Transverse colon (tissue), 4 donors: ENCODE results near the gene PES1. TPM values are rescaled to one million over a fixed set of nuclear protein-coding genes. Genes with fewer than 3 reads are reported as not detected.
"Not testable (repeated sequence)": the region's sequence is repeated elsewhere in the genome, so short reads cannot be mapped to it uniquely, and the experiment has no call there.

Experiments
- DNase-seq: peaks from one replicate; pipeline ENCODE4 v3.0.0-alpha.2; 2019
- H3K27ac ChIP-seq, 4 donors: fragments of 200-600 bp; sonication (generic); 2 replicates each; pipeline ENCODE4 v1.5.1; 2016 to 2018; ENCODE audit warnings: inconsistent platforms in 4 of 4
- H3K27me3 ChIP-seq: fragments of 200-600 bp; sonication (generic); 2 replicates; pipeline ENCODE4 v1.5.1; 2017; ENCODE audit warnings: inconsistent platforms
- H3K36me3 ChIP-seq, 4 donors: fragments of 200-600 bp; sonication (generic); 2 replicates each; pipeline ENCODE4 v1.5.1; 2017 to 2019; ENCODE audit warnings: inconsistent platforms in 4 of 4
- H3K4me1 ChIP-seq, 4 donors: fragments of 200-600 bp; sonication (generic); 2 replicates each; pipeline ENCODE4 v1.5.1; 2017 to 2020; ENCODE audit warnings: inconsistent platforms in 4 of 4
- H3K4me3 ChIP-seq, 4 donors: fragments of 200-600 bp; sonication (generic); 1 replicate in 1 of 4; 2 replicates in 3 of 4; pipeline versions ENCODE4 v1.5.1 to v1.6.1; 2017 to 2019; ENCODE audit warnings: inconsistent platforms in 4 of 4
- H3K9me3 ChIP-seq, 2 donors: fragments of 200-600 bp; sonication (generic); 2 replicates each; pipeline ENCODE4 v1.5.1; 2017 to 2019; ENCODE audit warnings: inconsistent platforms in 2 of 2
- CTCF ChIP-seq, 5 experiments: fragments of 200-600 bp in 3 of 5; fragments of 450-650 bp in 2 of 5; sonication (generic) in 3 of 5; IDR thresholded peaks; 1 replicate in 2 of 5; 2 replicates in 3 of 5; pipeline ENCODE4 v1.5.1; 2016 to 2017; ENCODE audit warnings: antibody characterized with exemption in 5 of 5, inconsistent platforms in 3 of 5, mild to moderate bottlenecking in 2 of 5, moderate library complexity in 1 of 5
- EP300 ChIP-seq: sonication (generic); formaldehyde crosslinking; IDR thresholded peaks from one replicate; pipeline ENCODE4 v1.6.1; 2017; ENCODE audit warnings: antibody characterized with exemption, low read depth
- POLR2A ChIP-seq: fragments of 450-650 bp; IDR thresholded peaks from one replicate; pipeline ENCODE4 v1.6.1; 2016; ENCODE audit warnings: antibody characterized with exemption, mild to moderate bottlenecking, moderate library complexity
- POLR2AphosphoS5 ChIP-seq, 3 donors: sonication (generic); formaldehyde crosslinking; IDR thresholded peaks; one replicate each; pipeline ENCODE4 v1.6.1; 2016; ENCODE audit warnings: antibody characterized with exemption in 3 of 3
- WGBS, 2 donors: methylation state at CpG; one replicate each; pipeline ENCODE4 v1.1.5; 2018; ENCODE audit warnings: low coverage in 1 of 2; 5-methylcytosine and 5-hydroxymethylcytosine counted together
- in situ Hi-C, 4 donors: fragments of 200-750 bp; cut with MboI; loops; one replicate each; pipeline versions ENCODE4 v1.15.0 to v1.15.1; 2017; ENCODE audit warnings: low sequenced_read_pairs in 3 of 4, low pct_ligation_motif_present in 1 of 4, low pct_unique_long_range_greater_than_20kb in 1 of 4
- intact Hi-C: fragments of 100-400 bp; cut with DNase I; formaldehyde crosslinking; loops from one replicate; pipeline ENCODE4 v1.15.1; 2023; ENCODE audit warnings: low total_unique reads
- total RNA-seq, 4 donors: library from RNA; depleted of rRNA; stranded (reverse); fragments of >200 nt; gene quantifications; one replicate each; pipeline ENCODE4 v1.1.0, GENCODE V29; 2016

Gene PES1
- total RNA-seq, 4 donors from 2014 or later, result 13.5 to 39.5 (median 30.6) TPM

DNA sequence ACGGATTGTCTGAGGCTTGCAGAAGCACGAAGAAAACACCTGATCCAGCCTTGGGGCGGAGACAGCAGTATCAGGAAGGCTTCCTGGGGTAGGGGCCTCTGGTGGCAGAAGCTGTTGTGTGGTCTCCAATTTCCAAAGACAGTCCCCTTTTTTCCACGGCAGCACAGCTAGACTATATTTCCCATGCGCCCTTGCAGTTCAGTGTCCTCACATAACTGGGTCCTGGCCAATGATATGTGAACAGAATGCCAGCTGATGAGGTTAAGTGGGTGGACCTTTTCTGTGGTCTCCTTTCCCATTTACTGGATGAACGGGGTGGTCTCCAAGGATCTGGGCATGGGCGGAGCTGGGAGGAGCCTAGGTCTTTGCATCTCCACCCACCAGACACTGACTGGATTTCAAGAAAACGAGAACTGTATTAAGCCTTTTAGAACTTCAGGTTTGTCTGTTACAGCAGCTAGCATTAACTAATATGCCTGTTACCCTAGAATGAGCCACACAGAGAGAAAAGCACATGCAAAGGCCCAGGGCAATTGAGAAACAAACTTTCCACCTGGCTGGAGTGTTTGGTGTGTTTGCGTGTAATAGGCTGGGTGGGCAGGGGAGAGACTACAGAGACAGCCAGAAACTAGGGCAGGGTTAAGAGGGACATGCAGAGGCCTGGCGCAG lies 23.4 kb downstream of the PES1 start:
- no peaks in the 10 kb centered on the region for H3K27me3 ChIP-seq
- no peak for TF ChIP-seq CTCF (IDR thresholded peaks at IDR 0.05)
- TF ChIP-seq POLR2A, result no peak
- TF ChIP-seq POLR2AphosphoS5 (IDR thresholded peaks at IDR 0.05), result no peak
- no peak for TF ChIP-seq EP300
- H3K27ac ChIP-seq, result no peak overlapping the region
- no peaks in the 10 kb centered on the region for H3K36me3 ChIP-seq
- H3K4me1 ChIP-seq, result peaks cover 0 to 22% (median 12%) of the 10 kb centered on the region in 4 donors
- in situ Hi-C loops, result no loop called here
- WGBS, 2 donors, result 78 to 94% methylated on average over 2 to 10 of the region's 10 CpGs
- H3K4me3 ChIP-seq, result no peak overlapping the region
- DNase-seq, result no peak
- no peaks in the 10 kb centered on the region for H3K9me3 ChIP-seq
- intact Hi-C loops, result no loop called here

GRCh38 chr22:30567277-30567676 lies 24.4 kb downstream of the PES1 start:
- peaks cover 0 to 12% (median 3%) of the 10 kb centered on the region in 4 donors for H3K4me1 ChIP-seq
- in situ Hi-C loops, intact Hi-C loops, DNase-seq, H3K27ac ChIP-seq, H3K27me3 ChIP-seq, H3K36me3 ChIP-seq, H3K4me3 ChIP-seq, H3K9me3 ChIP-seq: not testable (repeated sequence)
- WGBS, 2 donors, result 91 to 100% methylated on average over 1 to 6 of the region's 6 CpGs

DNA sequence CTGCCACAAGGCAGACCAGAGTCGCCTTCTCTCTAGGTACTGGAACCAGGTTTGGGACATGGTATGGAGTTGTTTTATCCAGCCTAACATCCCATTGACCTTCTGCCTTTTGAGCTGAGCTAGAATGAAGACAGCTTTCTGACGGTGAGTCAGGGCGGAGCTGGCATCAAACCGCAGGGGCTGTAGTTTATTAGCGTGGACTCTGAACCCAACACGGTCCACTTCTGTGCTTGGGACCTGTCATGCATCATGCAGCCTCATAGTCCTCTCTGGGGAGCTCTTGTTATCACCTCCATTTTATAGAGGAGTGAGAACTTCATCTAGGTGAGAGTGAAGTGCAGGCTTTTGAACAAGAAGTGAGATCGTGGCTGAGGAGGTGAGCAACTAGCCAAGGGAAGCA lies 25.6 kb downstream of the PES1 start:
- Histone ChIP-seq H3K4me1 (peaks cover 0 to 8% (median 2%) of the 10 kb centered on the region in 4 donors), H3K27me3 (no peaks in the 10 kb centered on the region), H3K9me3 (no peaks in the 10 kb centered on the region), H3K4me3 (no peak overlapping the region), H3K36me3 (no peaks in the 10 kb centered on the region), H3K27ac (no peak overlapping the region)
- no peak for TF ChIP-seq CTCF (IDR thresholded peaks at IDR 0.05)
- peak in 1 of 3 donors; percentile 29 for TF ChIP-seq POLR2AphosphoS5 (IDR thresholded peaks at IDR 0.05)
- TF ChIP-seq POLR2A, result peak; percentile 9
- TF ChIP-seq EP300, result no peak
- peak; percentile 67 for DNase-seq
- intact Hi-C loops (no loop called here), in situ Hi-C loops (no loop called here)
- 36 to 52% methylated on average over 2 to 4 of the region's 7 CpGs for WGBS, 2 donors

GRCh38 chr22:30565341-30565740 lies 26.4 kb downstream of the PES1 start:
- Histone ChIP-seq H3K27ac (no peak overlapping the region), H3K9me3 (no peaks in the 10 kb centered on the region), H3K36me3 (no peaks in the 10 kb centered on the region), H3K4me1 (peaks cover 0 to 8% (median 2%) of the 10 kb centered on the region in 4 donors), H3K27me3 (no peaks in the 10 kb centered on the region), H3K4me3 (no peak overlapping the region)
- WGBS, 2 donors, result 80 to 92% methylated on average over 1 to 3 of the region's 4 CpGs
- in situ Hi-C loops (no loop called here), intact Hi-C loops (no loop called here)
- TF ChIP-seq POLR2A (no peak), CTCF (IDR thresholded peaks at IDR 0.05) (no peak), EP300 (no peak), POLR2AphosphoS5 (IDR thresholded peaks at IDR 0.05) (no peak)
- no peak for DNase-seq

DNA sequence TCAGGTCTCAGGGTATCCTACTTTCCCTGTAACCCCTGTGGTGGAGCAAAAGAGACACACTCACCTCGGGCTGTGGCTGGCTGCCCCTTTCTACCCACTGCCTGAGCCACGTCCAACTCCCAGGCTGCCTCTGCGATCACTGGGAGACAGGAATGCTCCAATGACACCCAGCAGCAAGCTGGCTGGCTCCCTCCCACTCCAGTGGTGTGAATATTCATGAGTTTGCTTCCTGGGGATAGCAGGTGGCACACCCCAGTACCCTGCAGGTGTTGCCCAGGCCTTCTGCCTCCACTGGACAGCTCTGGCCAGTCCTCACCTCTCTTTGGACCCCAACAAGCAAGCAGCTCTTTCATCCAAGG lies 27.0 kb downstream of the PES1 start:
- no peaks in the 10 kb centered on the region for H3K9me3 ChIP-seq
- intact Hi-C loops, result no loop called here
- TF ChIP-seq POLR2A (no peak), EP300 (no peak), POLR2AphosphoS5 (IDR thresholded peaks at IDR 0.05) (no peak), CTCF (IDR thresholded peaks at IDR 0.05) (no peak)
- in situ Hi-C loops, result no loop called here
- H3K4me3 ChIP-seq, result no peak overlapping the region
- no peaks in the 10 kb centered on the region for H3K27me3 ChIP-seq
- DNase-seq, result no peak
- peaks cover 0 to 8% (median 2%) of the 10 kb centered on the region in 4 donors for H3K4me1 ChIP-seq
- 81% methylated on average over 3 of the region's 3 CpGs; no CpG with 5 or more reads in 1 of the 2 donors for WGBS, 2 donors
- H3K27ac ChIP-seq, result no peak overlapping the region
- no peaks in the 10 kb centered on the region for H3K36me3 ChIP-seq
